Immature natural killer cell (primary cell): Measurements from ENCODE around the gene ZMYM2. TPM values are rescaled to one million over a fixed set of nuclear protein-coding genes. Genes with fewer than 3 reads are reported as not detected.
A peak's percentile ranks its signal among the peaks of the same experiment; 100 is the strongest.
"Not testable (repeated sequence)": the region's sequence is repeated elsewhere in the genome, so short reads cannot be mapped to it uniquely, and the experiment has no call there.

Experiments used
- DNase-seq, 3 donors: peaks; one replicate each; pipeline ENCODE4 v3.0.0; 2022; ENCODE audit warnings: mixed read lengths in 1 of 3
- H3K27ac Mint-ChIP-seq, 6 donors: one replicate each; pipeline ENCODE4 v1.8.0; 2020; ENCODE audit warnings: mixed read lengths in 6 of 6, mild to moderate bottlenecking in 5 of 6, inconsistent platforms in 4 of 6, moderate library complexity in 3 of 6
- H3K27me3 Mint-ChIP-seq, 3 donors: one replicate each; pipeline ENCODE4 v1.8.0; 2020 to 2021; ENCODE audit warnings: low read depth in 3 of 3, mild to moderate bottlenecking in 3 of 3, mixed read lengths in 3 of 3, moderate library complexity in 3 of 3, inconsistent platforms in 1 of 3
- H3K36me3 Mint-ChIP-seq, 3 donors: one replicate each; pipeline ENCODE4 v1.8.0; 2020; ENCODE audit warnings: mixed read lengths in 3 of 3, inconsistent platforms in 2 of 3, mild to moderate bottlenecking in 2 of 3
- H3K4me1 Mint-ChIP-seq, 2 donors: one replicate each; pipeline ENCODE4 v1.8.0; 2020; ENCODE audit warnings: inconsistent platforms in 2 of 2, mild to moderate bottlenecking in 2 of 2, mixed read lengths in 2 of 2, moderate library complexity in 1 of 2
- H3K4me3 Mint-ChIP-seq, 5 donors: one replicate each; pipeline ENCODE4 v1.8.0; 2020; ENCODE audit warnings: mild to moderate bottlenecking in 5 of 5, mixed read lengths in 5 of 5, inconsistent platforms in 3 of 5, moderate library complexity in 3 of 5
- H3K9me3 Mint-ChIP-seq, 6 donors: one replicate each; pipeline ENCODE4 v1.8.0; 2020; ENCODE audit warnings: mild to moderate bottlenecking in 6 of 6, mixed read lengths in 6 of 6, inconsistent platforms in 4 of 6, moderate library complexity in 3 of 6
- polyA plus RNA-seq, 3 donors: library from polyadenylated mRNA; unstranded; fragments of 300-500 nt; fragmentation: Illumina TruSeq; gene quantifications; one replicate each; pipeline ENCODE4 v1.2.3, GENCODE V29; 2021

The ZMYM2 gene
- polyA plus RNA-seq, 3 donors from 2014 or later = 6.7 to 12.6 (median 11.2) TPM

DNA sequence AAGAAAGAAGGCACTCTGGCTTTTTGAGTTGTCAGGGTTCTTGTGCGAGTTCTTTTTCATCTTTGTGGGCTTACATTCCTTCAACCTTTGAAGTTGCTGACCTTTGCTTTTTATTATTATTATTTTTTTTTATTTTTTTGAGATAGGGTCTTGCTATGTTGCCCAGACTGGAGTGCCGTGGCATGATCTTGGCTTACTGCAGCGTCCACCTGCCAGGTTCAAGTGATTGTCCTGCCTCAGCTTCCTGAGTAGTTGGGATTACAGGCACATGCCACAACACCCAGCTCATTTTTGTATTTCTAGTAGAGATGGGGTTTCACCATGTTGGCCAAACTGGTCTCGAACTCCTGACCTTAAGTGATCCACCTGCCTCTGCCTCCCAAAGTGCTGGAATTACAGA is 84.1 kb downstream of the ZMYM2 start:
- Mint-ChIP-seq H3K27ac (peak overlapping the region in 1 of 6 donors; percentile 67), H3K36me3 (peaks cover 40 to 52% (median 42%) of the 10 kb centered on the region in 3 donors), H3K4me1 (peaks cover 32 to 36% of the 10 kb centered on the region in 2 donors)
- not testable (repeated sequence) for H3K27me3 Mint-ChIP-seq, H3K4me3 Mint-ChIP-seq, H3K9me3 Mint-ChIP-seq, DNase-seq

DNA sequence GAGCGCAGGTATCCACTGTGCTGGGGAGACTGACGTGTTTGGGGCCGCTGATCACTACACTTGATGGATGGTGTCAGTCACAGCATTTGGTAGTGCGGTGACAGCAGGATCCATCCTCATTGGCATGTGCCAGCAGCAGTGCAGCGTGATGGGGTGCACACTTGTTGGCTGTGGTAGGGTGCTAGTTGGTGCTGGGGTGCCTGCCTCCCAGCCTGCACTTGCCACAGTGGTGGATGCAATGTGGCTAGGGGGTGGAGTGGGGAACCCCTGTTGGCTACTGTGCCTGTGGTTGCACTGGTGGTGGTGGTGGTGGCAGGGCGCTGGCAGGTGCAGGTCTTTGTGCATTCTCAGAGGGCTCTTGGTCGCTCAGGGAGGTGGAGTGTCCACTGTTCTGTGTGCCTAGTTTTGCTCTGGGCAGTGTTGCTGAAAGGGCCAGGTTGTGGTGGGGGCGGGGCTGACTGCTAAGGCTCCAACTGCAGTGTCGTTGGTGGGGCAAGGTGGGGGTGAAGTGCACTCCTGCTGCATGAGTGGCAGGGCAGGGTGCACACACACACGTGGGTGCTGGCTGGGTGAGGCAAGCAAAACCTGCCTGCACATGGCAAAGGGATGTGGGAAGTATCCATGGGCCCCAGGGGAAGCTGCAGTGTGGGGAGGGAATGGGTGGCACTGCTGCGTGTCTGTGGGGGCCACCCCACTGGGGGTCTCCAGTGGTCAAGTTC is 84.8 kb downstream of the ZMYM2 start:
- Mint-ChIP-seq H3K36me3 (peaks cover 33 to 44% (median 34%) of the 10 kb centered on the region in 3 donors), H3K4me3 (no peak overlapping the region), H3K27ac (no peak overlapping the region), H3K4me1 (peaks cover 33 to 35% of the 10 kb centered on the region in 2 donors), H3K9me3 (no peaks in the 10 kb centered on the region), H3K27me3 (peaks cover 0 to 3% (median 1%) of the 10 kb centered on the region in 3 donors)
- no peak for DNase-seq

DNA sequence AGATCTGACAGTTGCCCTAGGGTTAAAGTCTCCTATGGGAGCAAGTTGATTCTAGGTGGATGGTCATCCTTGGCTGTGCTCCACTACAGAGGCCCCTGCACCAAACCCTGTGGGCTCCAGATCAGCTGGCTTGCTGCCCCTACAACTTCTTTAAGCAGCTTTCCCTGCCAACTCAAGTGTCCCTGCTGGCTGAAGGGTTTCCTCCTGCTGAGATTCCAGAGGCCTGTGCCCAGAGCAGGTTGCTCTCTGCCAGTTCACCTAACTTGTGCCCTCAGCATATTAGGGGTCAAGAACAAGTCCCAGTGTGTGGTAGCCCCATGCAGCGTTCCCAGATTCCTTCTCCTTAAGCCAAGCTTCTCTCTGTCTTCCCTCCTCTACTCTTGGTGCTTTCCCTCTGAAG is 85.6 kb downstream of the ZMYM2 start:
- DNase-seq = no peak
- H3K27me3 Mint-ChIP-seq = peaks cover 0 to 3% (median 1%) of the 10 kb centered on the region in 3 donors
- H3K27ac Mint-ChIP-seq = peak overlapping the region in 1 of 6 donors; percentile 80
- peaks cover 27 to 37% (median 29%) of the 10 kb centered on the region in 3 donors for H3K36me3 Mint-ChIP-seq
- no peaks in the 10 kb centered on the region for H3K9me3 Mint-ChIP-seq
- H3K4me1 Mint-ChIP-seq = peaks cover 33 to 40% of the 10 kb centered on the region in 2 donors
- H3K4me3 Mint-ChIP-seq = no peak overlapping the region

DNA sequence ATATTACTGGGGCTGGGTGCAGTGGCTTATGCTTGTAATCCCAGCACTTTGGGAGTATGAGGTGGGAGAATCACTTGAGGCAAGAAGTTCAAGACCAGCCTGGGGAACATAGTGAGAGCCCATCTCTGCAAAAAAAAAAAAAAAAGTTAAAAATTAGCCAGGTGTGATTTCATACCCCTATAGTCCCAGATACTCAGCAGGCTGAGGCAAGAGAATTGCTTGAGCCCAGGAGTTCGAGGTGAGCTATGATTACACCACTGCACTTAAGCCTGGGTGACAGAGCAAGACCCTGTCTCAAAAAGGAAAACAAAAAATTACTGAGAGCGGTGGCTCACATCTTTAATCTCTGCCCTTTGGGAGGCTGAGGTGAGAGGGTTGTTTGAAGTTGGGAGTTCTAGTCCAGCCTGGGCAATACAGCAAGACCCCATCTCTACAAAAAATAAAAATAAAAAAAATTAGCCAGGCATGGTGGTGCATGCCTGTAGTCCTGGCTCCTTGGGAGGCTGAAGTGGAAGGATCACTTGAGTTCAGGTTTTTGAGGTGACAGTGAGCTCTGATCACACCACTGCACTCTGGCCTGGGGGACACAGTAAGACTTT is 87.5 kb downstream of the ZMYM2 start:
- Mint-ChIP-seq H3K27ac (peak overlapping the region in 1 of 6 donors; percentile 8), H3K9me3 (no peaks in the 10 kb centered on the region), H3K4me3 (no peak overlapping the region), H3K4me1 (peaks cover 38 to 42% of the 10 kb centered on the region in 2 donors), H3K36me3 (peaks cover 9 to 19% (median 14%) of the 10 kb centered on the region in 3 donors), H3K27me3 (peaks cover 0 to 3% (median 1%) of the 10 kb centered on the region in 3 donors)
- no peak for DNase-seq

DNA sequence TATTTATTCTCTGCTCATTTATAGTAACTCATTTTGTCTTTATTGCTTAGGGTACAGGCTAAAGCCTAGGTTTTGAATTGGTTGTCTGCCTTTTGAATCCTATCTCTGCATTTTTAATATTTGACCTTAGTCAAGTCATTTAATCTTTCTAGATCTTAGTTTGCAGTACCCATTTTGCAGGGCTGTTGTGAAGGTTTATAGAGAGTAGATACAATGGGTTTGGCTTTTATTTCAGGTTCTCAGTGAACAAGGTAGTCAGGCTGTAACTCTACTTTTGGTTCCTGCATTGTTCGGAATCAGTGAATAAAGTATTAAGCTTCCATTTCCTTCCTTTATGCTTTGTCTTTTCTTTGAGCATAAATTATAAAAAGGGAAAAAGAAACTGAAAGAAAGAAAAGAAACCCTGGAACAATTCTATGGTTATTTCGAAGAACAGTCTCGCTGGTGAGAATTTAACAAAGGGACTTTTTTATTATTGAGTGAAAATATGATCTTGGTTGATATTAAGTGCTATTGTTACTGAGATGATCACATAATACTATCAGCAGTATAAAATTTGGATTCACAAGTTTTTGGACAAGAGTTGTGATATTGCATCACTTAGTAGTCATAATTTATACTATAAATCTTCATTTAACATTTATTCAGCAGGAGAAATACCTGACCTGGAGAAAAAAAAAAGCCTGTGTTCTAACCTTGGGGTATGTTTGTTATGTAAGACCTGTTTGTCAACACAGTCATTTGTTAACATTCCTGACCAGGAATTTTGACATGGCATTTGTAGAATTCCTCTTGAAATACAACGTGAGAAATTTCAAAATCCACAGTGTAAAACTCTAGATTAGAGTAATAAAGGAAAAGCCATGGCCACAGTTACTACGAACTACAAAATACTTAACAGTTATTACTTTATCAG is 91.3 kb downstream of the ZMYM2 start:
- Mint-ChIP-seq H3K4me3 (peak overlapping the region; percentile 52 to 77 (median 62)), H3K36me3 (peaks cover 6 to 16% (median 12%) of the 10 kb centered on the region in 3 donors), H3K27me3 (no peaks in the 10 kb centered on the region), H3K4me1 (peaks cover 20 to 21% of the 10 kb centered on the region in 2 donors), H3K9me3 (no peaks in the 10 kb centered on the region), H3K27ac (peak overlapping the region; percentile 74 to 87 (median 82))
- no peak for DNase-seq

DNA sequence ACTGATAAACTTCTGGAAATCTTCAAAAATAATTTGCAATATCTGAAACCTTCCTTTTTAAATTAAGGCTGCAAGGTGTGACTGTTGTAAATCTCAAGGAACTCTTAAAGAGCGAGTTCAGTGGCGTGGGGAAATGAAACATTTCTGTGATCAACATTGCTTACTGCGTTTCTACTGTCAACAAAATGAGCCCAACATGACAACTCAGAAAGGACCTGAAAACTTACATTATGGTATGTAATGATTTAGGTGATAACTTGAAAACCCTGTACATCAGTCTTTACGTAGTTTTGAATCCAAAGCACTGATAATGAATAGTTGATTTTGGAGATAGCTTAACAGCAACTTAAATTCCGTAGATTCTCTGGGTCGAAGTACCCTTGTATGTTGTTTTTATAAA is 92.8 kb downstream of the ZMYM2 start:
- Mint-ChIP-seq H3K4me3 (no peak overlapping the region), H3K27ac (no peak overlapping the region)

DNA sequence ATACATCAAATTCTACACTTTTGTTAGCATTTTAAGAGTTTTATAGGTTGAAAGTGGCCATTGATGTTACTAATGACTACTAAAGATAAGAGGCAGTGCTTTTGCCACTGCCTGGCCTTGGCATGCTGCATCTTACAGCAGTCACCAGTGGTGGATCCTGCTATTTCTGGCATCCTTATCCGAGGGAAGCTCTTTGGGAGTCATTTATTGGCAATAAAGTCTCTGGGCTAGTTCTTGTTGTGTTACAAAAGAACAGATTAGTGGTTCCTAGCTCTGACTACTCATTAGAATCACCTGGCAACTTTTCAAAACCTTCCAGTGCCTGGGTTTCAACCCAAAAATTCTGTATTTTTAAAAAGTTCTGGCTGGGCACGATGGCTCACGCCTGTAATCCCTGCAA is 94.5 kb downstream of the ZMYM2 start:
- Mint-ChIP-seq H3K4me1 (peaks cover 20 to 21% of the 10 kb centered on the region in 2 donors), H3K27me3 (peaks cover 0 to 3% (median 0%) of the 10 kb centered on the region in 3 donors), H3K4me3 (no peak overlapping the region), H3K27ac (no peak overlapping the region), H3K9me3 (no peaks in the 10 kb centered on the region), H3K36me3 (peaks cover 13 to 24% (median 23%) of the 10 kb centered on the region in 3 donors)
- no peak for DNase-seq

More for the DNA sequence above, 92.8 kb downstream of the ZMYM2 start:
- no peak for DNase-seq
- Mint-ChIP-seq H3K36me3 (peaks cover 13 to 24% (median 18%) of the 10 kb centered on the region in 3 donors), H3K4me1 (peaks cover 20 to 21% of the 10 kb centered on the region in 2 donors), H3K9me3 (no peaks in the 10 kb centered on the region), H3K27me3 (peaks cover 0 to 3% (median 0%) of the 10 kb centered on the region in 3 donors)

DNA sequence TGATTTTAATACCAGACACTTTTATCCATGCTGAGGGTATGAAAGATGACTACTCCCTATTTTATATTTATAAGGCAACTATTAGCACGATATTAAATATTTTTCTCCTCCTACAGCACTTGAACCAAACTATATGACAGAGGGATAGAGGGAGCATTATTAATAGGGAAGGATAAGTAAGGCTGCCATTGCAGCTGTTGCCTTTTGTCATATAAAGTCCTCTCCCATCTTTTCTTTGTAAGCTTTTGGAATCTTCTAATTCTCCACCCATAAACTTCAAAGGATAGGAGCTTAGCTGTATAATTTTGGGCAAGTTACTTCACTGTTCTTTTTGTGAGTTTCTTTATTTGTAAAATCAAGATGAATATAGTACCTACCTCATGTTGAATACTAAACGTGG is 95.4 kb downstream of the ZMYM2 start:
- H3K27ac Mint-ChIP-seq = no peak overlapping the region
- peaks cover 13 to 29% (median 27%) of the 10 kb centered on the region in 3 donors for H3K36me3 Mint-ChIP-seq
- peaks cover 22% of the 10 kb centered on the region in 2 donors for H3K4me1 Mint-ChIP-seq
- H3K4me3 Mint-ChIP-seq = no peak overlapping the region
- H3K9me3 Mint-ChIP-seq = no peaks in the 10 kb centered on the region
- peaks cover 0 to 3% (median 0%) of the 10 kb centered on the region in 3 donors for H3K27me3 Mint-ChIP-seq
- no peak for DNase-seq

DNA sequence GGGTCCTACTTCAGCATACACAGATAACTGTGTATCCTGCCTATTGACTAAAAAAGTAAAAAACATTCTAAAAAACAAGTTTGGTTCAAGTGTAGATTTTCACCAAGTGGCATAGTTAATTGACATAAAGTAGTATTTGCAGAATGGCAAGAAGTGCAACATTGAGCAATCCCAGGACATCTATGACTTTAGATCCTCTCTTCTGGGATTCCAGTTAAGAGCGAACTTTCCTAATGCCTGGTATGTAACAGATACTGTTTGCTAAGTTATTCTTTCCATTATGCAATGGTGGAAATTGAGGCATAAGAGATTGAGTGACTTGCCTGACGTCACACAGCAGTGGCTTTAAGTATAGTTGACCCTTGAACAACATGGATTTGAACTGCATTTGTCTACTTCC is 96.1 kb downstream of the ZMYM2 start:
- peaks cover 13 to 32% (median 30%) of the 10 kb centered on the region in 3 donors for H3K36me3 Mint-ChIP-seq
- no peak overlapping the region for H3K27ac Mint-ChIP-seq
- DNase-seq = no peak
- H3K9me3 Mint-ChIP-seq = no peaks in the 10 kb centered on the region
- H3K4me1 Mint-ChIP-seq = peaks cover 17 to 18% of the 10 kb centered on the region in 2 donors
- H3K4me3 Mint-ChIP-seq = no peak overlapping the region
- H3K27me3 Mint-ChIP-seq = peaks cover 0 to 3% (median 0%) of the 10 kb centered on the region in 3 donors

DNA sequence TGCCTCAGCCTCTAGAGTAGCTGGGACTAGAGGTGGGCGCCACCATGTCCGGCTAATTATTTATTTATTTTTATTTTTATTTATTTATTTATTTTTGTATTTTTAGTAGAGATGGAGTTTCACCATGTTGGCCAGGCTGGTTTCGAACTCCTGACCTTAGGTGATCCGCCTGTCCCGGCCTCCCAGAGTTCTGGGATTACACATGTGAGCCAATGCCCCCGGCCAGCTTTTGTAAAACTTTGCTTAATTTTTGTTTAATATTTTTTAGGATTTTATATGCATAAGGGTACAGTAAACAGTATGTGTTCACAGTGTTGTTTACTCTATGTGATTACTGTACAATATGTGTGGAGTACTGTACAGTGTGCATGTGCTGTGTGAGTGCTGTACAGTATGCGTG is 98.7 kb downstream of the ZMYM2 start:
- Mint-ChIP-seq H3K4me3 (no peak overlapping the region), H3K36me3 (peaks cover 13 to 43% (median 22%) of the 10 kb centered on the region in 3 donors), H3K27me3 (peaks cover 0 to 3% (median 0%) of the 10 kb centered on the region in 3 donors), H3K9me3 (no peaks in the 10 kb centered on the region), H3K27ac (no peak overlapping the region), H3K4me1 (peaks cover 8 to 9% of the 10 kb centered on the region in 2 donors)
- no peak for DNase-seq

DNA sequence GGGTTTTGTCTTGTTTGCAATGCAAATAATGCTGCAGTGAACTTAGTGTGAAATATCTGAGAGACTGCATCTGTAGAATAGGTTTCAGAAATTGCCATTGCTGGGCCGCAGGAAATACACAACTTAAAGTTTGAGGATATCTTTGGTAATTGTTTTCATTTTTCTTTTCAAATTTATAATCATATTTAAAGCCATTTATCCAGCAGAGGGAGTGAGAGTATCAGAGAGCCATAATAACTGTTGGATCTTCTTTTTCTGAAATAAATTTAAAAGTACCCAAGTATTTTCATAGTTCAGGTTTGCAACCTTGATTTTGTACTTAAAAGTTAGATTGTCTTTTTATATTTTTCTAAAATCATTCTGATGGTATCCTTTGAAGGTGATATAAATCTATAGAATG is 99.4 kb downstream of the ZMYM2 start:
- H3K27me3 Mint-ChIP-seq = peaks cover 0 to 3% (median 0%) of the 10 kb centered on the region in 3 donors
- no peak overlapping the region for H3K4me3 Mint-ChIP-seq
- no peaks in the 10 kb centered on the region for H3K9me3 Mint-ChIP-seq
- peaks cover 9% of the 10 kb centered on the region in 2 donors for H3K4me1 Mint-ChIP-seq
- no peak for DNase-seq
- H3K27ac Mint-ChIP-seq = no peak overlapping the region
- H3K36me3 Mint-ChIP-seq = peaks cover 13 to 36% (median 17%) of the 10 kb centered on the region in 3 donors

DNA sequence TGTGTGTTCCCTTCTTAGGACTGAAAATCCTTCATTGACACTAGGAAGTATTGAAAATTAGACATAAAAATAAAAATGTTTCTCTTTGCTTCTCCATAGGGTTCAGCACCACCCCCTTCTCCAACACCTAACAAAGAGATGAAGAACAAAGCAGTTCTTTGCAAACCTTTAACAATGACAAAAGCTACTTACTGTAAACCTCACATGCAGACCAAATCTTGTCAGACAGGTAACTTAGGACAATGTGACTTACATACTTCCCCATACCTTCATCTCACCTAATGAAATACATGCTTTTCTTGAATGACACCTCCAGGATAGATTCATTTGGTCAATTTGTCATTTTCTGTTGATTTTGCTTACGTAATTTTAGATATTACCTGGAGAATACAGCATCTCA is 99.9 kb downstream of the ZMYM2 start:
- Mint-ChIP-seq H3K27me3 (peaks cover 0 to 3% (median 0%) of the 10 kb centered on the region in 3 donors), H3K9me3 (no peaks in the 10 kb centered on the region), H3K36me3 (peaks cover 13 to 36% (median 17%) of the 10 kb centered on the region in 3 donors), H3K4me1 (peaks cover 9% of the 10 kb centered on the region in 2 donors), H3K4me3 (no peak overlapping the region), H3K27ac (peak overlapping the region in 1 of 6 donors; percentile 9)
- no peak for DNase-seq

DNA sequence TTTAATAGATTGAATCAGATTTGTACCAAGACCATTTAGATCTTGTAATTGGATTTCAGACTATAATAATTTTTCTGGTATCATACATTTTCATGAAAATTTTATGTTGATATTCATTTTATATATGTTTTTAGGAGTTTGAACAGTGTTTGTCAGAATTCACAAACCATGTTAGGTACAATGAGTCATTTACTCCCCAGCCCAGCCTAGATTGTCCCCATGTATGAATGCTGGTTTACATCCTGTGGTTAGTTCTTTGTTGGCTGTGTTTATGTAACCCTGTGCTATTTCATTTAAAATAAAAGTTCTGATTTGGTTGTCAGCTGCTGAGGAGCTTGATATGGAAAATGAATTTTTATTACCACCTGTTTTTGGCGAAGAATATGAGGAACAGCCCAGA is 105.6 kb downstream of the ZMYM2 start:
- H3K36me3 Mint-ChIP-seq = peaks cover 5 to 48% (median 20%) of the 10 kb centered on the region in 3 donors

More for the DNA sequence above, 105.6 kb downstream of the ZMYM2 start:
- no peak overlapping the region for H3K27ac Mint-ChIP-seq
- DNase-seq = no peak
- no peaks in the 10 kb centered on the region for H3K9me3 Mint-ChIP-seq
- peaks cover under 1 to 6% of the 10 kb centered on the region in 2 donors for H3K4me1 Mint-ChIP-seq
- H3K27me3 Mint-ChIP-seq = no peaks in the 10 kb centered on the region
- peak overlapping the region in 1 of 5 donors; percentile 36 for H3K4me3 Mint-ChIP-seq
